ENCODE measurements around the gene GNGT2.
"Not testable (repeated sequence)": the region's sequence is repeated elsewhere in the genome, so short reads cannot be mapped to it uniquely, and the experiment has no call there.

The GNGT2 gene

GRCh38 chr17:49191917-49192741, 18.2 kb downstream of the GNGT2 start:
- H3K4me3 ChIP-seq (ENCODE audit: control insufficient read depth, low read depth, low read length) = peak overlapping the region; percentile 67
- peak; percentile 86 for DNase-seq (ENCODE audit: low read depth)

DNA sequence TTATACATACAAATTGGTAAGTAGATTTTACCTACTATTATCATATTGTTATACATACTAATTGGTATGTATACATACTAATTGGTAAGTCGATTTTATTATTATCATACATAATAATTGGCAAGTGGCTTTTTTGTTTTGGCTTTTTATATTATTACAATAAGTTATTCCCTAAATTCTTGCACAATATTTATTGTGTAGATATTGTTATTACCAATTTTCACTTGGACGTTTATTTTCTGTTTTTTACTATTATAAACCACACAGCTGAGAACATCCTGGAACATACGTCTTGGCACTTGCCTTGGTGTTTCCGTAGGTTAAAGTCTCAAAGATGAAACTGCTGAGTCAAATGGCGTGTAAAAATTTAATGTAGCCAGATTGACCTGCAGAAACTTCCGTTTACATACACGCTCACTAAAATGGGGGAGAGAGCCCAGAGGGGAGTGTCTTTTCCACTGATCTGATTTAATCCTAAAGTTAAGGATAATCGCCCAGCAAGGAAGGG, 18.9 kb downstream of the GNGT2 start:
- DNase-seq (ENCODE audit: low read depth) = no peak
- peak overlapping the region; percentile 67 for H3K4me3 ChIP-seq (ENCODE audit: control insufficient read depth, low read depth, low read length)
- TF ChIP-seq, protein P1, sequence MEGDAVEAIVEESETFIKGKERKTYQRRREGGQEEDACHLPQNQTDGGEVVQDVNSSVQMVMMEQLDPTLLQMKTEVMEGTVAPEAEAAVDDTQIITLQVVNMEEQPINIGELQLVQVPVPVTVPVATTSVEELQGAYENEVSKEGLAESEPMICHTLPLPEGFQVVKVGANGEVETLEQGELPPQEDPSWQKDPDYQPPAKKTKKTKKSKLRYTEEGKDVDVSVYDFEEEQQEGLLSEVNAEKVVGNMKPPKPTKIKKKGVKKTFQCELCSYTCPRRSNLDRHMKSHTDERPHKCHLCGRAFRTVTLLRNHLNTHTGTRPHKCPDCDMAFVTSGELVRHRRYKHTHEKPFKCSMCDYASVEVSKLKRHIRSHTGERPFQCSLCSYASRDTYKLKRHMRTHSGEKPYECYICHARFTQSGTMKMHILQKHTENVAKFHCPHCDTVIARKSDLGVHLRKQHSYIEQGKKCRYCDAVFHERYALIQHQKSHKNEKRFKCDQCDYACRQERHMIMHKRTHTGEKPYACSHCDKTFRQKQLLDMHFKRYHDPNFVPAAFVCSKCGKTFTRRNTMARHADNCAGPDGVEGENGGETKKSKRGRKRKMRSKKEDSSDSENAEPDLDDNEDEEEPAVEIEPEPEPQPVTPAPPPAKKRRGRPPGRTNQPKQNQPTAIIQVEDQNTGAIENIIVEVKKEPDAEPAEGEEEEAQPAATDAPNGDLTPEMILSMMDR (conservative IDR thresholded peaks at IDR 0.05; ENCODE audit: control insufficient read depth, insufficient read depth, low read depth, low read length) = no peak

More at GRCh38 chr17:49191917-49192741, 18.2 kb downstream of the GNGT2 start:
- TF ChIP-seq, protein P1 (conservative IDR thresholded peaks at IDR 0.05; ENCODE audit: control insufficient read depth, insufficient read depth, low read depth, low read length) = peak; percentile 27

- no peak for DNase-seq (ENCODE audit: low read depth)
- TF ChIP-seq, protein P1 (conservative IDR thresholded peaks at IDR 0.05; ENCODE audit: control insufficient read depth, insufficient read depth, low read depth, low read length) = no peak
- no peak overlapping the region for H3K4me3 ChIP-seq (ENCODE audit: control insufficient read depth, low read depth, low read length)
Observed at GRCh38 chr17:49190932-49191331, 19.4 kb downstream of the GNGT2 start.

DNA sequence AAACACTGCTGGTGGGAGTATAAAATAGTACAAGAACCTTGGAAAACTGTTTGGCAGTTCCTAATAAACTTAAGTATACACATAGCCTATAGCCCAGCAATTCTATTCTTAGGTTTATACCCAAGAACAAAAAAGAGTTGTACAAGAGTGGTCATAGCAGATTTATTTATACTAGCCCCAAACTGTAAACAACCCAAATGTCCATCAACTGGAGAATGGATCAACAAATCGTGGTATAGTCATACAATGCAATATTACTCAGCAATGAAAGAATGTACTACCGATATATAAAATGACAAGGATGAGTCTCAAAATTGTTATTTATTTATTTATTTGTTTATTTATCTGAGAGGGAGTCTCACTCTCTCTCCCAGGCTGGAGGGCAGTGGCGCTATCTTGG, 23.1 kb downstream of the GNGT2 start:
- DNase-seq (ENCODE audit: low read depth) = no peak
- TF ChIP-seq, protein P1 (conservative IDR thresholded peaks at IDR 0.05; ENCODE audit: control insufficient read depth, insufficient read depth, low read depth, low read length) = no peak
- H3K4me3 ChIP-seq (ENCODE audit: control insufficient read depth, low read depth, low read length) = no peak overlapping the region

- DNase-seq (ENCODE audit: low read depth); H3K4me3 ChIP-seq (ENCODE audit: control insufficient read depth, low read depth, low read length): not testable (repeated sequence)
Observed at GRCh38 chr17:49185381-49185780, 25.0 kb downstream of the GNGT2 start.

GRCh38 chr17:49184522-49184921, 25.9 kb downstream of the GNGT2 start:
- not testable (repeated sequence) for H3K4me3 ChIP-seq (ENCODE audit: control insufficient read depth, low read depth, low read length); DNase-seq (ENCODE audit: low read depth)

DNA sequence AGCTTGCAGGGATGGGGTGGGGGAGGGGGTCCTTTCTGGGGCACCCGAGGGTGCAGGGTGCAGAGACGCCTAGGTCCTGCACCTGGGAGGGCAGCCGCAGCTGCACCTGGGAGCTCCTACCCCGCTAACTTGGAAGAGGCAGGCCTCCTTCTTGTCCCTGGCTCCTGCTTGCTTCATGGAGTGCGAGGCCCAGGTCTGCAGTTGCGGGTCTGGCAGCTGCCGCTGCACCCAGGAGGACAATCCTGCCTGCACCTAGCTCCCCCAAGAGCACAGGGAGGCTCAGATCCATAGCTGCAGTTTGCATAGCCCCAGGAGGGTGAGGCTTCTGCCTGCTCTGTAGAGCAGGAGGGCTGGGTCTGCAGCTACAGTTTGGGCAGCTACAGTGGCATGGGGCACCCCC, 26.6 kb downstream of the GNGT2 start:
- TF ChIP-seq, protein P1 (conservative IDR thresholded peaks at IDR 0.05; ENCODE audit: control insufficient read depth, insufficient read depth, low read depth, low read length) = no peak
- H3K4me3 ChIP-seq (ENCODE audit: control insufficient read depth, low read depth, low read length) = no peak overlapping the region
- DNase-seq (ENCODE audit: low read depth) = no peak

All from fibroblast of mammary gland (primary cell).